Measurements from ENCODE around the gene RPL37A. TPM values are rescaled to one million over a fixed set of nuclear protein-coding genes. Genes with fewer than 3 reads are reported as not detected.

RPL37A gene
- total RNA-seq: 2,704 and 3,626 TPM in 2 replicates

GRCh38 chr2:216498379-216499352 lies at the start of gene RPL37A:
RPL37A (plus strand) TSS chr2:216498844; CDS start chr2:216498875, 31 bp downstream.

Other genes starting within 250 kb of the RPL37A start
- 0.94 and 7.8 TPM in 2 replicates for gene MARCHF4, start 126.4 kb upstream of the RPL37A start, total RNA-seq
- 12.3 and 14.5 TPM in 2 replicates for gene SMARCAL1, start 86.4 kb upstream of the RPL37A start, total RNA-seq
- gene IGFBP2, start 134.6 kb downstream of the RPL37A start, total RNA-seq: 184 and 264 TPM in 2 replicates
- gene IGFBP5, start 196.7 kb downstream of the RPL37A start, total RNA-seq: 25.2 and 97.9 TPM in 2 replicates